ENCODE data around the gene TMEM223.
"Not testable (repeated sequence)": the region's sequence is repeated elsewhere in the genome, so short reads cannot be mapped to it uniquely, and the experiment has no call there.

Gene TMEM223

DNA sequence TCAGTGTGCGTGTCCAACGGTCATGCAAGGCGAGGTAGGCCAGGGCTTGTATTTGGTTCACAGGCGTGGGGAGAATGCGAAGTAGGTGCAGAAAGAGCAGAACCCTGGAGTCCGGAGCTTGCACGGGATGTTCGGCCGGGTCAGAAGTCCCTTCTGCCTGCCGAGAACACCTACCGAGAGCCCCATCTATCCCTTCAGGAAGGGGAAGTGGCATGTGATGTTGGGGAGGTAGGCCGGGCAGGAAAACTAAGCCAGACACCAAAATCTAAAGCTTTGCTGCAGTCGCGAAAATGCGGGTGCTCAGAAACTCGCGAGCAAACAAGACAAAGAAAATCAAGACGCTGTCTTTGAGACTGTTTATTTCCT is 21.0 kb downstream of the TMEM223 start:
- peak; percentile 4; the same call in 1 of the 3 replicates for ATAC-seq (ENCODE audit: low read depth)
- no peaks in the 10 kb centered on the region for H3K9me3 ChIP-seq (ENCODE audit: severe bottlenecking)
- DNase-seq (ENCODE audit: low spot score), result no peak
- peak overlapping the region; percentile 71 for H3K27ac ChIP-seq (ENCODE audit: poor library complexity, severe bottlenecking)
- no peaks in the 10 kb centered on the region for H3K27me3 ChIP-seq (ENCODE audit: insufficient read depth, poor library complexity, severe bottlenecking)
- H3K4me1 ChIP-seq (ENCODE audit: insufficient read depth, poor library complexity, severe bottlenecking), result peaks cover 8% of the 10 kb centered on the region
- peaks cover 7% of the 10 kb centered on the region for H3K36me3 ChIP-seq (ENCODE audit: low read depth)
- TF ChIP-seq CTCF (IDR thresholded peaks at IDR 0.05; ENCODE audit: poor library complexity, severe bottlenecking), result no peak
- H3K4me3 ChIP-seq (ENCODE audit: severe bottlenecking), result peak overlapping the region; percentile 61

DNA sequence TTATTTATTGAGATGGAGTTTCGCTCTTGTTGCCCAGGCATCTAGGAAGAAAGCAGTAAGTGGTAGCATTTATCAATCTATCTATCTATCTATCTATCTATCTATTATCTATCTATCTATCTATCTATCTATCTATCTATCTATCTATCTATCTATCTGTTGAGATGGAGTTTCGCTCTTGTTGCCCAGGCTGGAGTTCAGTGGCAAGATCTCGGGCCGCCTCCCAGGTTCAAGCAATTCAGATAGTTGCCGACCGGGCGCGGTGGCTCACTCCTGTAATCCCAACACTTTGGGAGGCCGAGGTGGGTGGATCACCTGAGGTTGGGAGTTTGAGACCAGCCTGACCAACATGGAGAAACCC is 31.0 kb downstream of the TMEM223 start:
- Histone ChIP-seq H3K4me3 (ENCODE audit: severe bottlenecking) (peak overlapping the region; percentile 57), H3K36me3 (ENCODE audit: low read depth) (peaks cover 14% of the 10 kb centered on the region), H3K27ac (ENCODE audit: poor library complexity, severe bottlenecking) (peak overlapping the region; percentile 58)
- H3K27me3 ChIP-seq (ENCODE audit: insufficient read depth, poor library complexity, severe bottlenecking); DNase-seq (ENCODE audit: low spot score); ATAC-seq (ENCODE audit: low read depth); H3K4me1 ChIP-seq (ENCODE audit: insufficient read depth, poor library complexity, severe bottlenecking); H3K9me3 ChIP-seq (ENCODE audit: severe bottlenecking): not testable (repeated sequence)

DNA sequence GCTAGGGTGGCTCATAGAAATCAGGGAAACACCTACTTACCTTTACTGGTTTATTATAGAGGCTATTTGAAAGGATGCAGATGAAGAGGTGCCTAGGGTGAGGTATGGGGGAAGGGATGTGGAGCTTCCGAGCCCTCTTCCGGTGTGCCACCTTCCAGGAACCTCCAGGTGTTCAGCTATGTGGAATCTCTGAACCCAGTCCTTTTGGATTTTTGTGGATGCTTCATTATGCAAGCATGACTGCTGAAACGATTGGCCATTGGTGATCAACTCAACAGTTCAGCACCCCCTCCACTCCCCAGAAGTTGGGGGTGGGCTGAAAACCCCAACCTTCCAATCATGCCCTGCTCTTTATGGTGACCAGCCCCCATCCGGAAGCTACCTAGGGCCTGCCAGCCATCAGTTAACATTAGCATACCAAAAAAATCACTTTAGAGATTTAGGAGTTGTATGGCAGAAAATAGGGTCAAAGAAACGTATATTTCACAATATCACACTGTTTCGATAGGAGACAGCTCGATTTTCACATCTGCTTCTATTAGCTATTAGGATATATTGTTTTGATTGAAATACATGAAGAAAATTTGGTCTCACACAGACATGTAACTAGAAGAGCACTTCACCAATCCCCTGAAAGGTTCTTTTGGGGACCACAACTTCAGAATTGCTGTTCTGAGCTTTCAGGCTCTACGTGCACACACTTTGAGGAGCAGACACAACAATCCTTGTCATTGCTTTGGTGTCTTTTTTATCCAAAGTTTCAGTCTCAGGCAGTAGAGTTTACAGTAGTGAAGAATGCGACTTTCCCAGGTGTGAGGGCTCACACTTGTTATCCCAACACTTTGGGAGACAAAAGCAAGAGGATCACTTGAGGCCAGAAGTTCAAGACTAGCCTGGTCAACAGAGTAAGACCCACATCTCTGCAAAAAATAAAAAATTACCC is 33.7 kb downstream of the TMEM223 start:
- DNase-seq (ENCODE audit: low spot score), result no peak
- H3K36me3 ChIP-seq (ENCODE audit: low read depth), result peaks cover 8% of the 10 kb centered on the region; the same call in 1 of the 2 replicates
- H3K9me3 ChIP-seq (ENCODE audit: severe bottlenecking), result no peaks in the 10 kb centered on the region
- no peak overlapping the region for H3K27ac ChIP-seq (ENCODE audit: poor library complexity, severe bottlenecking)
- peaks cover 5% of the 10 kb centered on the region for H3K4me1 ChIP-seq (ENCODE audit: insufficient read depth, poor library complexity, severe bottlenecking)
- no peak for ATAC-seq (ENCODE audit: low read depth)
- H3K4me3 ChIP-seq (ENCODE audit: severe bottlenecking), result no peak overlapping the region
- H3K27me3 ChIP-seq (ENCODE audit: insufficient read depth, poor library complexity, severe bottlenecking), result no peaks in the 10 kb centered on the region
- no peak for TF ChIP-seq CTCF (IDR thresholded peaks at IDR 0.05; ENCODE audit: poor library complexity, severe bottlenecking)

DNA sequence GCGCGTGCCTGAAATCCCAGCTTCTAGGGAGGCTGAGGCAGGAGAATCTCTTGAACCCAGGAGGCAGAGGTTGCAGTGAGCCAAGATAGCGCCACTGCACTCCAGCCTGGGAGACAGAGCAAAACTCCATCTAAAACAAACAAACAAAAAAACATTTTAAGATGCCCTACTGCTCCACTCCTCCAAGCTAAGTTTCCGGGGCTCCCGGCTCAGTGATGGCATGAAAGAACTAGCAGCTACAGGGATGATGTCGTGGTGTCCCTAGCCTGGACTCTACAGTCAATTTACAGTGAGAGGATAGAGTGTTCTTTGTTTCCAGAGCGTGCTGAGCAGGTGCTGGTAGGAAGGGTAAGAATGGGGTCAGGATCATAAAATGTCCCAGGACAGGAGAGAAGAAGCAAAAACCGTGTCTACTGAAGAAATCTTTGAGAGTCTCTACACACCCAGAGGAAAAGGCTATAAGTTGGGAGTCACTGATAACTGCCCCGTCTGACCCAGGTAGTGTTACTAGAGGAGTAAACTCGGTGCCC is 36.7 kb downstream of the TMEM223 start:
- Histone ChIP-seq H3K9me3 (ENCODE audit: severe bottlenecking) (no peaks in the 10 kb centered on the region), H3K27me3 (ENCODE audit: insufficient read depth, poor library complexity, severe bottlenecking) (no peaks in the 10 kb centered on the region), H3K27ac (ENCODE audit: poor library complexity, severe bottlenecking) (no peak overlapping the region), H3K36me3 (ENCODE audit: low read depth) (peaks cover 13% of the 10 kb centered on the region; the same call in 1 of the 2 replicates), H3K4me1 (ENCODE audit: insufficient read depth, poor library complexity, severe bottlenecking) (no peaks in the 10 kb centered on the region), H3K4me3 (ENCODE audit: severe bottlenecking) (no peak overlapping the region)
- ATAC-seq (ENCODE audit: low read depth) (no peak), DNase-seq (ENCODE audit: low spot score) (no peak)
- no peak for TF ChIP-seq CTCF (IDR thresholded peaks at IDR 0.05; ENCODE audit: poor library complexity, severe bottlenecking)

DNA sequence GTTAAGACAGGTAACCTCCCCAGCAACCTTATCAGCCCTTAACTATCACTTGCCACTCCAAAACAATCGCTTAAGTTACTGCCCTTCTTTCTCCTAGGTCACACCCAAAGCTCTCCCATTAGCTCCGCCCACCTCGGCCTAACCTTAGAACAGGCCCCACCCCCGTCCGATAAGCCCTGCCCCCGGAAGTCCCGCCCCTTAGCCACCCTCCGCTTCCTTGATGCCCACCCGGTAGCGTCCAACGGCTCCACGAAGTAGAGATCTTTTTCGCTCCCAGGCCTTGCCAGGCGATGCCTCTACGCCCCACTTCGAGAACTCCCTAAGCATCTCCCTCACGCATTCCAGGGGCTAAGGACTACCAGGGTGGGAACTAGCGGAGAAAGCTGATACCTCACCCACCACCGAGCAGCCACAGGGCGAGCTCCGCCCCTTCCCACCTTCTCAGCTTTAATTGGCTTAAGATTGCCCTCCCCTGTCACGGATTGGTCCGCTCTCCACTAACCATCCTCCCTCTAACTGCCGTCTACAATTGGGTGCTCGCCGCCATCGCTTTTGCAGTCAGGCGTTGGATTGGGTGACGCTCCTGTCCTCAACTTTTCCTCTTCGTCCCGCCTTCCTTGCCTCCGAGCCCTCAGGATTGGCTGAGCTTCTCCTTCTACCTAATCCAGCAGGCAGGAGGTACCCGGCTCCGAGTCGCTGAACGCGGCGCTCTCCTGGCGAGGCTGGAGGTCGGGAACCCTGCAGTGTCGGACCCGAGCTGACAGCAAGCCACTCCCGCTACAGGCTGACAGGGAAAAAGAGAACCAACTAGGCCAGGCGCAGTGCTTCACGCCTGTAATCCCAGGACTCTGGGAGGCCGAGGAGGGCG is 37.8 kb downstream of the TMEM223 start, which contains the start of gene ZBTB3:
TSS of gene ZBTB3 (minus strand) at position 425 of the 868 bp plus-strand sequence. CDS start 496 bp downstream, outside the sequence.
- Histone ChIP-seq H3K4me3 (ENCODE audit: severe bottlenecking) (peak within 1 kb of the TSS; percentile 85), H3K27ac (ENCODE audit: poor library complexity, severe bottlenecking) (peak within 1 kb of the TSS; percentile 44), H3K4me1 (ENCODE audit: insufficient read depth, poor library complexity, severe bottlenecking) (no peaks in the 10 kb centered on the region), H3K9me3 (ENCODE audit: severe bottlenecking) (no peaks in the 10 kb centered on the region), H3K36me3 (ENCODE audit: low read depth) (peaks cover 18% of the 10 kb centered on the region), H3K27me3 (ENCODE audit: insufficient read depth, poor library complexity, severe bottlenecking) (no peaks in the 10 kb centered on the region)
- DNase-seq (ENCODE audit: low spot score) (peak; percentile 98), ATAC-seq (ENCODE audit: low read depth) (peak; percentile 98)
- TF ChIP-seq CTCF (IDR thresholded peaks at IDR 0.05; ENCODE audit: poor library complexity, severe bottlenecking), result no peak
